HCT116 (cell line): ENCODE measurements around the gene ERBB2. TPM values are rescaled to one million over a fixed set of nuclear protein-coding genes. Genes with fewer than 3 reads are reported as not detected.

Experiments used
- ATAC-seq: fragments of 200-7000 bp; cut with Tn5 transposase; 2 replicates; pipeline ENCODE4 v1.9.1; 2020; ENCODE audit warnings: mild to moderate bottlenecking, moderate library complexity
- BruUV-seq: library from RNA; stranded (reverse); fragments of 400-500 nt; replicated peaks from 2 replicates; lab custom pipeline; 2021; lab: Mats Ljungman, UMichigan
- CTCF ChIA-PET: fragments of 300-600 bp; sonication (Branson Sonifier 250); formaldehyde crosslinking; loops from one replicate; lab custom pipeline; 2021; ENCODE audit warnings: antibody characterized with exemption; lab: Charles Lee
- POLR2A ChIA-PET: fragments of 300-600, 350-600 bp; sonication (Branson Sonifier 250); formaldehyde crosslinking; loops from one replicate; lab custom pipeline; 2021; ENCODE audit warnings: antibody characterized with exemption; lab: Charles Lee
- RAD21 ChIA-PET, 2 experiments: fragments of 300-600 bp; sonication (Branson Sonifier 250); formaldehyde crosslinking; loops; one replicate each; lab custom pipeline; 2023; ENCODE audit warnings: low total read pairs in 2 of 2; ENCODE audit not compliant: uncharacterized antibody in 2 of 2, unreplicated experiment in 2 of 2, low non-redundant PET in 1 of 2; lab: Charles Lee
- DNase-seq: peaks from one replicate; pipeline ENCODE4 v3.0.0-alpha.2; 2010; ENCODE audit warnings: low read depth, low spot score
- H2AFZ ChIP-seq: fragments of 200-600 bp; shearing (Covaris generic), sonication (generic); 2 replicates; pipeline ENCODE4 v1.6.1; 2017; ENCODE audit warnings: low read depth, mixed run types, mixed read lengths, antibody characterized with exemption, low read length; ENCODE audit not compliant: poor library complexity, severe bottlenecking
- H3K27ac ChIP-seq: 2 replicates; pipeline ENCODE4 v1.5.1; 2012; ENCODE audit warnings: low read depth, low read length
- H3K27me3 ChIP-seq: fragments of 200-600 bp; sonication (generic); 2 replicates; pipeline ENCODE4 v1.6.1; 2016; ENCODE audit warnings: mixed run types, low read length, mixed read lengths; ENCODE audit not compliant: insufficient read depth
- H3K36me3 ChIP-seq, 2 experiments: fragments of 200-500 bp in 1 of 2; fragments of 200-600 bp in 1 of 2; sonication (Bioruptor generic) in 1 of 2; sonication (generic) in 1 of 2; 2 replicates each; pipeline versions ENCODE4 v1.5.1 to v1.6.1; 2014 to 2016; ENCODE audit warnings: low read length in 2 of 2, inconsistent platforms in 1 of 2, mixed read lengths in 1 of 2, mixed run types in 1 of 2; ENCODE audit not compliant: insufficient read depth in 2 of 2, control insufficient read depth in 1 of 2
- H3K4me1 ChIP-seq, 2 experiments: fragments of 200-600 bp in 1 of 2; sonication (generic) in 1 of 2; 2 replicates each; pipeline versions ENCODE4 v1.5.1 to v1.6.1; 2012 to 2017; ENCODE audit warnings: low read length in 2 of 2, inconsistent platforms in 1 of 2, mild to moderate bottlenecking in 1 of 2, mixed read lengths in 1 of 2, mixed run types in 1 of 2, moderate library complexity in 1 of 2; ENCODE audit not compliant: insufficient read depth in 2 of 2, control insufficient read depth in 1 of 2
- H3K4me2 ChIP-seq: fragments of 200-600 bp; sonication (generic); 2 replicates; pipeline ENCODE4 v1.6.1; 2017; ENCODE audit warnings: mixed run types, low read length, mixed read lengths
- H3K4me3 ChIP-seq, 2 experiments: fragments of 200-600 bp in 1 of 2; sonication (generic) in 1 of 2; replicated peaks in 1 of 2; 2 replicates each; pipeline ENCODE4 v1.5.1; 2011 to 2016; ENCODE audit warnings: low read length in 2 of 2, control low read depth in 1 of 2, low read depth in 1 of 2, mild to moderate bottlenecking in 1 of 2, mixed read lengths in 1 of 2, mixed run types in 1 of 2
- H3K79me2 ChIP-seq: fragments of 200-600 bp; sonication (generic); 2 replicates; pipeline ENCODE4 v1.6.1; 2017; ENCODE audit warnings: mild to moderate bottlenecking, mixed run types, low read length, moderate library complexity, mixed read lengths; ENCODE audit not compliant: insufficient read depth
- H3K9ac ChIP-seq: fragments of 200-600 bp; sonication (generic); 2 replicates; pipeline ENCODE4 v1.6.1; 2016; ENCODE audit warnings: low read length, mixed read lengths
- H3K9me2 ChIP-seq: fragments of 200-600 bp; sonication (generic), shearing (Covaris generic); 2 replicates; pipeline ENCODE4 v1.6.1; 2017; ENCODE audit warnings: mixed run types, mild to moderate bottlenecking, moderate library complexity; ENCODE audit not compliant: insufficient read depth
- H3K9me3 ChIP-seq, 2 experiments: fragments of 200-500 bp in 1 of 2; fragments of 200-600 bp in 1 of 2; sonication (Bioruptor generic) in 1 of 2; sonication (generic) in 1 of 2; 2 replicates each; pipeline ENCODE4 v1.6.1; 2014 to 2017; ENCODE audit warnings: low read length in 2 of 2, mixed read lengths in 2 of 2, inconsistent platforms in 1 of 2, low read depth in 1 of 2, mild to moderate bottlenecking in 1 of 2, mixed run types in 1 of 2, moderate library complexity in 1 of 2; ENCODE audit not compliant: control insufficient read depth in 1 of 2, insufficient read depth in 1 of 2
- H4K20me1 ChIP-seq: fragments of 200-600 bp; sonication (generic), shearing (Covaris generic); 2 replicates; pipeline ENCODE4 v1.6.1; 2017; ENCODE audit warnings: mixed run types, mild to moderate bottlenecking, moderate library complexity; ENCODE audit not compliant: insufficient read depth
- EGR1 ChIP-seq: IDR thresholded peaks from 2 replicates; pipeline ENCODE4 v1.6.1; 2012; ENCODE audit warnings: low read depth
- FOSL1 ChIP-seq: IDR thresholded peaks from 2 replicates; pipeline ENCODE4 v1.6.1; 2012; ENCODE audit warnings: low read depth
- POLR2AphosphoS5 ChIP-seq: IDR thresholded peaks from 2 replicates; pipeline ENCODE4 v1.6.1; 2011; ENCODE audit warnings: mild to moderate bottlenecking, low read depth, low read length, moderate library complexity
- SIN3A ChIP-seq: IDR thresholded peaks from 2 replicates; pipeline ENCODE4 v1.6.1; 2012; ENCODE audit warnings: low read depth
- SP1 ChIP-seq: IDR thresholded peaks from 2 replicates; pipeline ENCODE4 v1.6.1; 2012; ENCODE audit warnings: low read depth
- TCF7L2 ChIP-seq: IDR thresholded peaks from 2 replicates; pipeline ENCODE4 v1.7.0; 2011; ENCODE audit warnings: borderline replicate concordance, inconsistent platforms; ENCODE audit not compliant: insufficient read depth, insufficient read length; ENCODE audit errors: extremely low read depth
- intact Hi-C: fragments of 100-400 bp; cut with micrococcal nuclease; formaldehyde crosslinking; loops from 2 replicates; pipeline ENCODE4 v1.10.0; 2022
- total RNA-seq: library from RNA; stranded (reverse); gene quantifications from one replicate; pipeline ENCODE4 v1.2.1, GENCODE V29; 2021; ENCODE audit not compliant: unreplicated experiment
- TF ChIP-seq, protein P1 (sequence below), 3 experiments: fragments of 200-600 bp in 1 of 3; sonication (generic) in 1 of 3; IDR thresholded peaks in 2 of 3; conservative IDR thresholded peaks in 1 of 3; 2 replicates each; pipeline ENCODE4 v1.5.1; 2012 to 2017; ENCODE audit warnings: low read depth in 2 of 3, low read length in 2 of 3, antibody characterized with exemption in 1 of 3, borderline replicate concordance in 1 of 3, control low read depth in 1 of 3, mild to moderate bottlenecking in 1 of 3, mixed read lengths in 1 of 3, mixed run types in 1 of 3, moderate library complexity in 1 of 3; ENCODE audit not compliant: insufficient read depth in 1 of 3
- TF ChIP-seq, protein P2 (sequence below): IDR thresholded peaks from 2 replicates; pipeline ENCODE4 v1.6.1; 2012

ERBB2 gene
- total RNA-seq, 1 experiment from 2014 or later: 75.8 TPM

DNA sequence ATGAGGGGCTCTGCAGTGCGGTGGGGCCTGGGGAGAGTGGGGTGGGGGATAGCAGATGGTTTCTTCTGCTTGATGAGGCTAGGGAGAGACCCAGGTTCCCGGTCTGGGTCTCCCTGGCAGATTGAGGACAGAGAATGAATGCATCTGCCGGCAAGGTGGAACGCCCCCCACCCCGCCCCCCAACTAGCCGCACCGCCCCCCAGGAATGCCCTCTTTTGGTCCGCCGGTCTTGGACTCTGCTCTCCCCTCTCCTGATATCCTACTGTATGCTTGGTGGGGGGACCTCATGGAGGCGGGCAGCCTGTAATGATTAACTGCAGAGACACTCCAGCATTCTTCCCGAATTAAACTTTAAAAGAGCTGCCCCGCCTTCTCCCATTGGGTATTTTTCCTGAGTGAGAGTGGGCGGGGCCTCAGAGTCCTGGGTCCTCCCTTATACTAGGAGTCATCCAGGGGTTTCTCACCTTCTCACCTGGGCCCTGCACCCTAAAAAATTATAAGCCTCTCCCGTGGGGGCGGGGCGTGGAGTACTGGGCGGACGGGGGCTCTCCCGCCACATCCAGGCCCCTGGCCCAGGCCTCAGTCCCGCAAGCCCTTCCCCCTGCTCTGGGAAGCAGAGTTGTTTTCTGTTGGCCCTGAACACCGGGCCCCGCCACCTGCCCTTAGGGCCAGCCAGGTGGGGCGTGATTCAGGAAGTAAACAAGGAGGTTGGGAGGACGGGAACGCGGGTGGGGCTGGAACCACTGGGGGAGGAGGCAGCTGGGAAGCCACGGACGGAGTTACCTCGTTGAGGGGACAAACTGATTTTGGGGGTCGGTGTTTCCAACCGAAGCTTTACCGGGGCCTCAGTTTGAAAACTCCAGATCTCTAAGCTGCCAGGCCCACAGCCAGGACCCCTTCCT is 39.4 kb downstream of the ERBB2 start:
- H3K79me2 ChIP-seq: peaks cover 22% of the 10 kb centered on the region; the same call in 1 of the 2 replicates
- no peaks in the 10 kb centered on the region for H3K9me2 ChIP-seq
- ChIA-PET CTCF (interaction anchor here (1.0 to 2.3 kb wide), 4 partner anchors 9 to 118 kb away, joined by 3 to 16 read pairs (median 6); partner anchors contain the start of gene MIEN1), RAD21 (interaction anchor here in 1 of 2 experiments (0.6 kb wide), 1 partner anchor 116 kb away, joined by 3 read pairs; no protein-coding TSS in a partner anchor), POLR2A (interaction anchor here (0.6 to 1.2 kb wide), 9 partner anchors 9 to 926 kb away, joined by 3 to 9 read pairs (median 5); partner anchors contain the start of genes ERBB2 and KRT222)
- peak overlapping the region; percentile 92 for H3K27ac ChIP-seq
- ATAC-seq: peak; percentile 52
- TF ChIP-seq SP1: peak; percentile 72
- TF ChIP-seq, protein P1, sequence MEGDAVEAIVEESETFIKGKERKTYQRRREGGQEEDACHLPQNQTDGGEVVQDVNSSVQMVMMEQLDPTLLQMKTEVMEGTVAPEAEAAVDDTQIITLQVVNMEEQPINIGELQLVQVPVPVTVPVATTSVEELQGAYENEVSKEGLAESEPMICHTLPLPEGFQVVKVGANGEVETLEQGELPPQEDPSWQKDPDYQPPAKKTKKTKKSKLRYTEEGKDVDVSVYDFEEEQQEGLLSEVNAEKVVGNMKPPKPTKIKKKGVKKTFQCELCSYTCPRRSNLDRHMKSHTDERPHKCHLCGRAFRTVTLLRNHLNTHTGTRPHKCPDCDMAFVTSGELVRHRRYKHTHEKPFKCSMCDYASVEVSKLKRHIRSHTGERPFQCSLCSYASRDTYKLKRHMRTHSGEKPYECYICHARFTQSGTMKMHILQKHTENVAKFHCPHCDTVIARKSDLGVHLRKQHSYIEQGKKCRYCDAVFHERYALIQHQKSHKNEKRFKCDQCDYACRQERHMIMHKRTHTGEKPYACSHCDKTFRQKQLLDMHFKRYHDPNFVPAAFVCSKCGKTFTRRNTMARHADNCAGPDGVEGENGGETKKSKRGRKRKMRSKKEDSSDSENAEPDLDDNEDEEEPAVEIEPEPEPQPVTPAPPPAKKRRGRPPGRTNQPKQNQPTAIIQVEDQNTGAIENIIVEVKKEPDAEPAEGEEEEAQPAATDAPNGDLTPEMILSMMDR (IDR thresholded peaks at IDR 0.05 in 2 of 3, conservative IDR thresholded peaks at IDR 0.05 in 1 of 3; ENCODE audit: borderline replicate concordance in 1 of 3, insufficient read depth in 1 of 3, low read depth in 2 of 3, low read length in 2 of 3): no peak
- TF ChIP-seq, protein P2, sequence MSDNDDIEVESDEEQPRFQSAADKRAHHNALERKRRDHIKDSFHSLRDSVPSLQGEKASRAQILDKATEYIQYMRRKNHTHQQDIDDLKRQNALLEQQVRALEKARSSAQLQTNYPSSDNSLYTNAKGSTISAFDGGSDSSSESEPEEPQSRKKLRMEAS: peak; percentile 83; the same call in 1 of the 2 replicates
- peak; percentile 41; the same call in 1 of the 2 replicates for TF ChIP-seq EGR1
- no peak for TF ChIP-seq FOSL1
- peak; percentile 16 for TF ChIP-seq TCF7L2
- TF ChIP-seq SIN3A: peak; percentile 87; the same call in 1 of the 2 replicates
- TF ChIP-seq POLR2AphosphoS5: peak; percentile 31
- peaks cover 34 to 59% of the 10 kb centered on the region in 2 experiments for H3K4me1 ChIP-seq
- peaks cover 5 to 8% of the 10 kb centered on the region in 2 experiments; a peak in 1 of 4 replicates for H3K36me3 ChIP-seq
- no peak overlapping the region for H2AFZ ChIP-seq
- intact Hi-C loops: loop anchor here (5.0 to 10.0 kb wide), 2 partner anchors 117 to 216 kb away; no protein-coding TSS in a partner anchor
- peak overlapping the region; percentile 100 for H3K4me2 ChIP-seq
- H3K4me3 ChIP-seq: peak overlapping the region; percentile 69 to 84
- BruUV-seq: TSS peak; percentile 38
- peak; percentile 34 for DNase-seq
- H3K9me3 ChIP-seq: no peaks in the 10 kb centered on the region
- H4K20me1 ChIP-seq: no peaks in the 10 kb centered on the region
- no peaks in the 10 kb centered on the region for H3K27me3 ChIP-seq
- peak overlapping the region; percentile 77 for H3K9ac ChIP-seq
